Bronchial epithelial cell (primary cell): ENCODE results near the gene TBC1D22A. TPM values are rescaled to one million over a fixed set of nuclear protein-coding genes. Genes with fewer than 3 reads are reported as not detected.

Experiments used
- DNase-seq: peaks from one replicate; pipeline ENCODE4 v3.0.0-alpha.2; 2010; ENCODE audit warnings: low read depth
- FAIRE-seq: peaks from 2 replicates; lab custom pipeline; 2011; peaks lifted over from hg19 to GRCh38; lab: Jason Lieb, UNC
- H3K27me3 ChIP-seq: 2 replicates; pipeline ENCODE4 v1.5.1; 2011; ENCODE audit warnings: low read length; ENCODE audit not compliant: control insufficient read depth, insufficient read depth
- H3K36me3 ChIP-seq: 2 replicates; pipeline ENCODE4 v1.5.1; 2011; ENCODE audit warnings: low read length; ENCODE audit not compliant: control insufficient read depth, insufficient read depth
- H3K4me3 ChIP-seq: 2 replicates; pipeline ENCODE4 v1.5.1; 2011; ENCODE audit warnings: mild to moderate bottlenecking, low read depth, low read length, control low read depth
- total RNA-seq: library from RNA; depleted of rRNA; stranded (reverse); fragments of >200 nt; gene quantifications from 2 replicates; pipeline ENCODE4 v1.2.1, GENCODE V29; 2014
- TF ChIP-seq, protein P1 (sequence below): IDR thresholded peaks from 2 replicates; pipeline ENCODE4 v1.5.1; 2011; ENCODE audit warnings: mild to moderate bottlenecking, moderate library complexity, low read length, control low read depth, inconsistent platforms; ENCODE audit not compliant: insufficient read depth, severe bottlenecking

Gene TBC1D22A
- total RNA-seq, 1 donor from 2014 or later = 10.0 TPM

DNA sequence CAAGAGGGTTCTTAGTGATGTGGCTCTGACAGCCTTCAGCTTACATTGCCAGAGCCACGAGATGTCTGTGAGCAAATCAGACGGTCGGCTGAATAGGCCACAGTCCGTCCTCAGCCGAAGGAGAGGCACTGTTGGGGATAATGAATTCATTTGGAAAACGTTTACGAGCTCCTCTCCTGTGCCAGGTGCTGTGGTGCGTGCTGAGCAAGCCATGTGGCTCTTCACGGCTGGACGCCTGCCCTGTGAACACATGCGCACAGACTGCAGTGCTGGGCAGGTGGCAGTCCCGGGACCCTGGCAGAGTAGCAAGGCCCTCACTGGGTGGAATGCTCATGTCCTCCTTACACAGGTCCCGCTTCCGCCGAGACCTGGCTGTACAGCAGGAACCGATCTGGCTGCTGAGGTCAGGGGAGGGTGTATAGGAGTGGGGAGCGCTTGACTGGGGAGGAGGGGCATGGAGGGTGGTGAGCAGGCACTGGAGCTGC lies 6.8 kb downstream of the TBC1D22A start:
- no peaks in the 10 kb centered on the region for H3K27me3 ChIP-seq
- TF ChIP-seq, protein P1, sequence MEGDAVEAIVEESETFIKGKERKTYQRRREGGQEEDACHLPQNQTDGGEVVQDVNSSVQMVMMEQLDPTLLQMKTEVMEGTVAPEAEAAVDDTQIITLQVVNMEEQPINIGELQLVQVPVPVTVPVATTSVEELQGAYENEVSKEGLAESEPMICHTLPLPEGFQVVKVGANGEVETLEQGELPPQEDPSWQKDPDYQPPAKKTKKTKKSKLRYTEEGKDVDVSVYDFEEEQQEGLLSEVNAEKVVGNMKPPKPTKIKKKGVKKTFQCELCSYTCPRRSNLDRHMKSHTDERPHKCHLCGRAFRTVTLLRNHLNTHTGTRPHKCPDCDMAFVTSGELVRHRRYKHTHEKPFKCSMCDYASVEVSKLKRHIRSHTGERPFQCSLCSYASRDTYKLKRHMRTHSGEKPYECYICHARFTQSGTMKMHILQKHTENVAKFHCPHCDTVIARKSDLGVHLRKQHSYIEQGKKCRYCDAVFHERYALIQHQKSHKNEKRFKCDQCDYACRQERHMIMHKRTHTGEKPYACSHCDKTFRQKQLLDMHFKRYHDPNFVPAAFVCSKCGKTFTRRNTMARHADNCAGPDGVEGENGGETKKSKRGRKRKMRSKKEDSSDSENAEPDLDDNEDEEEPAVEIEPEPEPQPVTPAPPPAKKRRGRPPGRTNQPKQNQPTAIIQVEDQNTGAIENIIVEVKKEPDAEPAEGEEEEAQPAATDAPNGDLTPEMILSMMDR = no peak
- no peak for DNase-seq

DNA sequence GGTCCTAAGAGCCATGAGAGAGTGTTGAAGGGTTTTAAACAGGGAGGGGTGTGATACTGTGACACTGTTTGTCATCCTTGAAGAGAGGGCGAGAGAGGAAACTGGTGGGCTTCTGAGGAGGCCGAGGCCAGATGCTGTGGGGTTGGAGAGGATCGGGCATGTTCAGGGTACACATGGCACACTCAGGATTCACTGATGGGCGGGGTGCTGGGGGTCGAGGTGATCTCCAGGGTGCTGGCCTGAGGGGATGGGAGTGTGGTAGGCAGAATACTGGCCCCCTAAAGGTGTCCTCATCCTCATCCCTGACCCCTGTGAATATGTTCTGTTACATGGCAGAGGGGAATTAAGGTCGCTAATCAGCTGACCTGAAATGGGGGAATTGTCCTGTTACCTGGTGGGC lies 7.3 kb downstream of the TBC1D22A start:
- FAIRE-seq = no peak

More for the DNA sequence above, 6.8 kb downstream of the TBC1D22A start:
- H3K36me3 ChIP-seq = peaks cover 5% of the 10 kb centered on the region
- FAIRE-seq = no peak
- no peak overlapping the region for H3K4me3 ChIP-seq

DNA sequence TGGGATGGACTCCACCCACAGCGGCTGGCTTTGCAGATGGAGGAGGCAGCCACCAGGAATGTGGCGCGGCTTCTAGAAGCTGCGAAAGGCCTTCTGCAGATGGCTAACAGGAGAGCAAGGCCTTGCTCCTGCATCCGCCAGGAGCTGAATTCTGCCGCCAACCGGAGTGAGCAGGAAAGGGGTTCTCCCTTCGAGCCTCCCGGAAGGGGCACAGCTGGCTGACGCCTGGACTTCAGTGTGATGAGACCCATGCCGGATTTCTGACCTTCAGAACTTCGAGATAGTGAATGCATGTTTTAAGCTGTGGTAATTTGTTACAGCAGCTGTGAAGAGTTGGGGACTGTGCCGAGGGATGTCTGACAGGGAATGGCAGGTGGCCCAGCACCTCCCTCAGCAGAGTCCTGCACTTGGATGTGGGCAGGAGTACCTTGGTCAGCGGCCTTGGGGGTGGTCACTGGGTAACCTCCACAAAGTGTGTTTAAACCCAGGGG lies 7.7 kb downstream of the TBC1D22A start:
- FAIRE-seq (no peak), DNase-seq (no peak)
- Histone ChIP-seq H3K36me3 (peaks cover 3% of the 10 kb centered on the region), H3K27me3 (no peaks in the 10 kb centered on the region), H3K4me3 (no peak overlapping the region)
- TF ChIP-seq, protein P1 = no peak

More for the DNA sequence above, 7.3 kb downstream of the TBC1D22A start:
- no peak for DNase-seq
- H3K4me3 ChIP-seq = no peak overlapping the region
- H3K27me3 ChIP-seq = no peaks in the 10 kb centered on the region
- TF ChIP-seq, protein P1 = no peak
- H3K36me3 ChIP-seq = peaks cover 5% of the 10 kb centered on the region

DNA sequence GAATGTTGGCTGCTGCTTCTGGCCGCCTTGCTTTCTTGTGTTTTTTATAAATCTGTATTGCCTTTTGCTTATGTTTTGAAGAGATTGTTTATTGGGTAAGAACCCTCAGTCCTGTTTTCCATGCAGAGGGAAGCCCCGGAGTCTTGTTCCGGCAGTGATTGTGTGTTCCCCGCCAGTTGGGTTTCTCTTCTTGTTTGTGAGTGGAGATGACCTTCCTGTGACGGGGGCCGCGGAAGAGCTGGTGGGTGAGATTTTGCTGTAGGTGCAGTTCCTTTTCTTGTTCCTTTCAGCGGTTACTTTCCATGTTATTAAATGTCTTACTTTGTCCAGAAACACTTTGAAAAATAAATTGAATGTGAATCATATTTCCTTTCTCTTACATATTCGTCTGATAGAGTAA lies 8.3 kb downstream of the TBC1D22A start:
- no peak for DNase-seq
- Histone ChIP-seq H3K36me3 (peaks cover 3% of the 10 kb centered on the region), H3K4me3 (no peak overlapping the region), H3K27me3 (no peaks in the 10 kb centered on the region)
- no peak for FAIRE-seq
- TF ChIP-seq, protein P1 = no peak

DNA sequence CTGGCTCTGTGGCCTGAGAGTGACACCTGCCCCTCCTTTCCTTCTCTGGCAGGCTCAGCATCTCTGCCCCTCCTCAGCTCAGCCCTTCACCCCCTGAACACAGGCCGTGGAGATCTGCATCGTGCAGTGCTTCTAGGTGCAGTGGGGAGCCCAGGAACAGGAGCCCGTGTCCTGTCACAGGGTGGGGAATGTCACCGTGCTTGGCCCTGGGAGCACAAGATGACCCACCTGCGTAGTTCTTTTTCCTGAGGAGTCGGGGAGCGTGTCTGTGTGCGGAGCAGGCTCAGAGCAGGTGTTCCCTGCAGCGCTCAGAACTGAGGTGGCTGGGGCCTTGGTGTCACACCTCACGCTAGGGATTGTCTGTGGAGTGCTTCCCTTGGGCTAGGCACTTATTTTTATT lies 10.6 kb downstream of the TBC1D22A start:
- peaks cover 3% of the 10 kb centered on the region for H3K36me3 ChIP-seq
- TF ChIP-seq, protein P1 = no peak
- H3K27me3 ChIP-seq = no peaks in the 10 kb centered on the region
- no peak overlapping the region for H3K4me3 ChIP-seq
- FAIRE-seq (no peak), DNase-seq (no peak)
